Spleen (tissue), 7 donors: Measurements from ENCODE around the gene CUX1.

Source experiments
- CTCF ChIP-seq, 11 experiments: fragments of 200-600 bp in 7 of 11; fragments of 450-650 bp in 4 of 11; sonication (generic) in 4 of 11; IDR thresholded peaks in 8 of 11; conservative IDR thresholded peaks in 3 of 11; 1 replicate in 7 of 11; 2 replicates in 4 of 11; pipeline versions ENCODE4 v1.4.0 to v1.8.0; 2016 to 2021; ENCODE audit warnings: antibody characterized with exemption in 11 of 11, inconsistent platforms in 4 of 11, mild to moderate bottlenecking in 1 of 11
- POLR2A ChIP-seq, 3 donors: fragments of 450-650 bp; IDR thresholded peaks; one replicate each; pipeline ENCODE4 v1.5.1; 2017; ENCODE audit warnings: antibody characterized with exemption in 3 of 3, mild to moderate bottlenecking in 1 of 3
- POLR2AphosphoS5 ChIP-seq, 3 donors: sonication (generic); formaldehyde crosslinking; IDR thresholded peaks; one replicate each; pipeline ENCODE4 v1.5.1; 2017; ENCODE audit warnings: antibody characterized with exemption in 3 of 3
- donor health status: DM: no; HTN: no; CAD: no; lungs with moderate emphysema.
- donor health status: DM: no; HTN: no; CAD: no.
- donor health status: DM: no; HTN: no; CAD: no.

DNA sequence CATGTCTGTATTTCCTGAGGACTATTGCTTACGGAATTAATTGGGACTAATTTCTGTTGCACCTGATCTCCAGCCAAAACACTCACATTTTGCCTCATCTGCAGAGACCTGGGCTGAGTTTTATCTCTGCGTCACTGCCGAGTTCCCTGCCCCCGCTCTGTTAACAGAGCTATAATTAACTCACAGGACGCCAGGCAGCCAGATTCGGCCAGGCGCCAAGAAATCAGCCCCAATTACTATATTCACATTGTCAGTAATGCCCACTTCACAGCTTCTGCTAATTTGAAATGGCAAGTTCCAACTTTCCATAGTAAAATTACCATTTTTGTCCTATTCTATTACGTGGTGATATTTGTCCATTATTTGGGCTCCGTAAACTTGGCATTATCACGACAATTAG lies 130.5 kb downstream of the CUX1 start:
- TF ChIP-seq CTCF (IDR thresholded peaks at IDR 0.05 in 8 of 11, conservative IDR thresholded peaks at IDR 0.05 in 3 of 11) (no peak), POLR2AphosphoS5 (IDR thresholded peaks at IDR 0.05) (no peak), POLR2A (IDR thresholded peaks at IDR 0.05) (no peak)
